ENCODE measurements around the gene ELFN2.

Gene ELFN2

DNA sequence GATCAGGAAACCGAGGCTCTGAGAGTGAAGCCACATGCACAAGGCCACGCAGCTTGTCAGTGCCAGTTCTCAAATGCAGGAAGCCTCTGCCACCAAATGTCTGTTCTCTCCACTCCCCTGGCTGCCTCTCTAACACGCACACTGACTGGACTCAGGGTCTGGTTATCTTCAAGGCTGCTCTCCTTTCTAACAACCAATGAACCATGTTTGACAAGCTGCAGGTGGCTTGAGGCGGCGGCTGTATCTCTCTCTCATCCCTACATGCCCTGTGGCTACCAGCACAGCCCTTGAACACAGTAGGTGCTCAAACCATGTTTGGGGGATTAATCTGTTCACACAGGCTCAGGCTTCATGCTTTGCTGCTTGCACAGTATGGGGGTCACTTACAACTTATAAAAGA is 35.2 kb upstream of the ELFN2 start:
- no peak for DNase-seq (ENCODE audit: low read depth)
- TF ChIP-seq, protein P1, sequence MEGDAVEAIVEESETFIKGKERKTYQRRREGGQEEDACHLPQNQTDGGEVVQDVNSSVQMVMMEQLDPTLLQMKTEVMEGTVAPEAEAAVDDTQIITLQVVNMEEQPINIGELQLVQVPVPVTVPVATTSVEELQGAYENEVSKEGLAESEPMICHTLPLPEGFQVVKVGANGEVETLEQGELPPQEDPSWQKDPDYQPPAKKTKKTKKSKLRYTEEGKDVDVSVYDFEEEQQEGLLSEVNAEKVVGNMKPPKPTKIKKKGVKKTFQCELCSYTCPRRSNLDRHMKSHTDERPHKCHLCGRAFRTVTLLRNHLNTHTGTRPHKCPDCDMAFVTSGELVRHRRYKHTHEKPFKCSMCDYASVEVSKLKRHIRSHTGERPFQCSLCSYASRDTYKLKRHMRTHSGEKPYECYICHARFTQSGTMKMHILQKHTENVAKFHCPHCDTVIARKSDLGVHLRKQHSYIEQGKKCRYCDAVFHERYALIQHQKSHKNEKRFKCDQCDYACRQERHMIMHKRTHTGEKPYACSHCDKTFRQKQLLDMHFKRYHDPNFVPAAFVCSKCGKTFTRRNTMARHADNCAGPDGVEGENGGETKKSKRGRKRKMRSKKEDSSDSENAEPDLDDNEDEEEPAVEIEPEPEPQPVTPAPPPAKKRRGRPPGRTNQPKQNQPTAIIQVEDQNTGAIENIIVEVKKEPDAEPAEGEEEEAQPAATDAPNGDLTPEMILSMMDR (IDR thresholded peaks at IDR 0.05; ENCODE audit: low read depth, low read length, missing control alignments), result no peak
- no peak overlapping the region for H3K4me3 ChIP-seq (ENCODE audit: low read depth, low read length)

DNA sequence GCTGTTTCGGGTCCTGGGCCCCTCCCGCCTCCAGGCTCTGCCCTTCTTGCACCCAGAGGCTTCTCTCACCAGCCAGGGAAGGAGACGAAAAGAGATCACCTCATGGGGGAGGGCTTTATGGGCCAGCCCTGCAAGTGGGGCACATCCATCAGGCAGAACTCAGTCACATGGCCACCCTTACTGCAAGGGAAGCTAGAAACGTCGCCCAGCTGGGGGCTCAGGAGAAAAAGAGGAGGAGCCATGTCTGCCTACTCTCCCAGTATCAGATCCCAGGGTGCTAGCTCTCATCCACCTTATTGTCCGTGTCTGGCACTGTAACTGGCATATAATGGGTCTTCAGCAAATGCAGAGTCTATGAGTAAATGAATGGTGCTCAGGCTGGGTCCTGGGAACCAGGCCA is 34.7 kb upstream of the ELFN2 start:
- H3K4me3 ChIP-seq (ENCODE audit: low read depth, low read length), result no peak overlapping the region
- DNase-seq (ENCODE audit: low read depth), result no peak
- TF ChIP-seq, protein P1 (IDR thresholded peaks at IDR 0.05; ENCODE audit: low read depth, low read length, missing control alignments), result no peak

DNA sequence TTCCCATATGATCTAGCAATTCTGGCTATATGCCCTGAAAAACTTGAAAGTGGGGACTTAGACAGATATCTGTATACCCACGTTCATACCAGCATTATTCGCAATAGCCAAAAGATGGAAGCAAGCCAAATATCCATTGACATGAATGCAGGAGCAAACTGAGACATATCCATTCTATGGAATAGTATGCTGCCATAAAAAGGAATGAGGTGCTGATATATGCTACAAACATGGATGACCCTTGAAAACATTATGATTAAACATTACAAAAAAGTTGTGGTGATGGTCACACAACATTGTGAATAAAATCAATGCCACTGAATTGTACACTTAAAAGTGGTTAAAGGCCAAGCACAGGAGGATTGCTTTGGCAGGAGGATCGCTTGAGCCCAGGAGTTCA is 33.4 kb upstream of the ELFN2 start:
- TF ChIP-seq, protein P1 (IDR thresholded peaks at IDR 0.05; ENCODE audit: low read depth, low read length, missing control alignments), result no peak
- DNase-seq (ENCODE audit: low read depth), result no peak
- no peak overlapping the region for H3K4me3 ChIP-seq (ENCODE audit: low read depth, low read length)

DNA sequence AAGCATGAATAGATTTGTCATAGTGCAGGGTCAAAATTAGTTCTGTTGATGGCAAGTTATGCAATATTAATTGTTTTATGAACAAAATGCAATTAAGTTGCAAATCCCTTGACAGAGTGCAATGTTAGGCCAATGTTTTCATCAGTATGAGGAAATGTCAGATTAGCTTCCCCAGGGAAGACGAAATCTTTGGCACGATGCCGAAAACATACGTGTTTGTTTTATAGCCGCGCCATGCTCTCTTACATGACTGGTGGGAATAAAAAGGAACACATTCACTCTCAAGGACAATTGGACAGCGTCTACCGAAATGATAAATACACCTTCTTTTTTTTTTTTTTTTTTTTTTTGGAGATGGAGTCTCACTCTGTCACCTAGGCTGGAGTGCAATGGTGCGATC is 31.9 kb upstream of the ELFN2 start:
- no peak overlapping the region for H3K4me3 ChIP-seq (ENCODE audit: low read depth, low read length)
- TF ChIP-seq, protein P1 (IDR thresholded peaks at IDR 0.05; ENCODE audit: low read depth, low read length, missing control alignments), result no peak
- DNase-seq (ENCODE audit: low read depth), result no peak

DNA sequence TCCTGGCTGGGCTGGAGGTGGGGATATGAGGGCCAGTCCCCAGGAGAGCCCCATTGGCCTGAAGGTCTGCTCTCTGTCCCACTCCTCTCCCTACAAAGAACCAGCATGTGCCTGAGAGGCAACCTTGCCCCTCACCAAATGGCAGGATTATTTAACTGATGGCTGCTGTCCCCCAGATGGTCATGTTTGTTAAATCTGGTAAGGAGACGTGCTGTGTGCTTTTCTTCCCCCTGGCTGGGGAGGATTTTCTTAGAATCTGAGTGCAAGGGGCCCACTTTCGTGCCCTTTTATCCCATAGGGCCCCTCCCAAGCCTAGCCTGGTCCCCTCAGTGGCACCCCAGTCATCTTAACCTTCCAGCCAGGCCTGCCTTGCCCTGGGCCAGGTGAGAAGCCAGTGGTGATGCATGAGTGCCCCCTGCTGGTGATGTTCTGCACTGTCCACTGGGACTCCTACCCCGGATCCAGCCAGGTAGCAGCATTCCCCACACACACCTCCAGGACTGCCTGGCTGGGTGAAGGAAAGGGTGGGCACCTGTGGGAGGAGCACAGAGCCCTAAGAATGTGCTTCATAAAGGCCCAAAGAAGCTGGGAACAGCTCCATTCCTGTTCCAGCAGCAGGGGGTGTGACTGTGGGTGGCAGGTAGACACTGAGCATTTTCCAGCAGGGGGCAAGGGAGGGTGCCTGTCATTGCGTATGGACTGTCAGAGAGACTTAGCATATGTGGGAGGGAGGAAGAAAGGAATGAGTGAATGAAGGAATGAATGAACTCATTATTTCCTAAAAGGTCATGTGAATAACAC is 30.0 kb upstream of the ELFN2 start:
- DNase-seq (ENCODE audit: low read depth), result peak; percentile 19
- TF ChIP-seq, protein P1 (IDR thresholded peaks at IDR 0.05; ENCODE audit: low read depth, low read length, missing control alignments), result peak; percentile 97

DNA sequence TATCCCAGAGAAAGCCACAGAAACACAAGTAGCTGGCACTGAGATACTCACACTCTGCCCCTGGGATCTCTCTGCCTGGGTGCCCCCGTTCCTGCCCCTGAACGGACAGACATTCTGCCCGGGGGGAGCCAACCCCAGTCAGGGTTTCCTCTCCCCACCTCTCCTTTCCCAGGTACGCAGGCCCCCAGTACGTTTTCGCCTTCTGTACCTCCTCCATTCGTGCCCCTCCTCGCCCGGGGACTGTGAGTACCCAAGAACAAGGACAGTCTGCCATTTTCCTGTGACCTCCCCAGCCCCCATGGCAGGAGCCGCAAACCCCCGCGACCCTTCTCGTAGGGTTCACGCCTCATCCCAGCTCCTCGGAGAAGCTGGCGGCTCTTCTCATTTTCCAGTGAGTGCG is 29.1 kb upstream of the ELFN2 start:
- TF ChIP-seq, protein P1 (IDR thresholded peaks at IDR 0.05; ENCODE audit: low read depth, low read length, missing control alignments), result no peak
- DNase-seq (ENCODE audit: low read depth), result no peak
- H3K4me3 ChIP-seq (ENCODE audit: low read depth, low read length), result no peak overlapping the region

More for the DNA sequence above, 30.0 kb upstream of the ELFN2 start:
- no peak overlapping the region for H3K4me3 ChIP-seq (ENCODE audit: low read depth, low read length)

DNA sequence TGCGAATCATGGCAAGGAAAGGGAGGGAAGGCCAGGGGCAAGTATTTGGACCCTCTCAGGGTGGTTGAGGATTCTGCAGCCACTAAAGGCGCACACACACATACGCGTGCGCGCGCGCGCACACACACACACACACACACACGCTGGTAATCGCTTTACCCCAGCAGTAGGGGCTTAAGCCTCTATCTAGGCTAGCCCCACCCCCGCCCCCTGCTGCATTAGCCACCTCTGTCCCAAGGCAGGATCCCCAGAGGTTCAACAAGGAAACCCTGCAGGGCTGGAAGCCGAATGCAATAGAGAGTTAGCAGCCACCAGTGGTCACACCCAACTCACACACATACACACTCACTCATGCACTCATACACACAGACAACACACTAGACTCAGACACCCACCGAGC is 28.6 kb upstream of the ELFN2 start:
- H3K4me3 ChIP-seq (ENCODE audit: low read depth, low read length), result no peak overlapping the region
- DNase-seq (ENCODE audit: low read depth), result no peak
- TF ChIP-seq, protein P1 (IDR thresholded peaks at IDR 0.05; ENCODE audit: low read depth, low read length, missing control alignments), result no peak

All from GM12864 (cell line).